Calu3 (cell line): Measurements from ENCODE around the gene CCDC170. TPM values are rescaled to one million over a fixed set of nuclear protein-coding genes. Genes with fewer than 3 reads are reported as not detected.
"Not testable (repeated sequence)": the region's sequence is repeated elsewhere in the genome, so short reads cannot be mapped to it uniquely, and the experiment has no call there.

ENCODE experiments used
- BruUV-seq: library from RNA; stranded (reverse); fragments of 400-500 nt; replicated peaks from 2 replicates; lab custom pipeline; 2021; lab: Mats Ljungman, UMichigan
- CTCF ChIA-PET: fragments of 300-600 bp; sonication (Branson Sonifier 250); formaldehyde crosslinking; loops from one replicate; lab custom pipeline; 2022; ENCODE audit warnings: antibody characterized with exemption; lab: Charles Lee
- DNase-seq: peaks from one replicate; pipeline ENCODE4 v3.0.0; 2022
- H3K27ac Mint-ChIP-seq: one replicate; pipeline ENCODE4 v1.8.0; 2022; ENCODE audit warnings: mixed read lengths; ENCODE audit not compliant: unreplicated experiment
- H3K27me3 Mint-ChIP-seq: one replicate; pipeline ENCODE4 v1.8.0; 2022; ENCODE audit warnings: mixed read lengths; ENCODE audit not compliant: unreplicated experiment
- H3K36me3 Mint-ChIP-seq: one replicate; pipeline ENCODE4 v1.8.0; 2022; ENCODE audit warnings: mild to moderate bottlenecking, moderate library complexity, mixed read lengths; ENCODE audit not compliant: insufficient read depth, unreplicated experiment
- H3K4me1 Mint-ChIP-seq: one replicate; pipeline ENCODE4 v1.8.0; 2022; ENCODE audit warnings: mild to moderate bottlenecking, low read depth, mixed read lengths; ENCODE audit not compliant: unreplicated experiment
- H3K4me3 Mint-ChIP-seq: one replicate; pipeline ENCODE4 v1.8.0; 2022; ENCODE audit warnings: mild to moderate bottlenecking, low read depth, moderate library complexity, mixed read lengths; ENCODE audit not compliant: unreplicated experiment
- H3K9me3 Mint-ChIP-seq: one replicate; pipeline ENCODE4 v1.8.0; 2022; ENCODE audit warnings: low read depth, mixed read lengths; ENCODE audit not compliant: unreplicated experiment
- CTCF ChIP-seq: fragments of 200-600 bp; IDR thresholded peaks from one replicate; pipeline ENCODE4 v1.8.0; 2022; ENCODE audit warnings: antibody characterized with exemption; ENCODE audit not compliant: unreplicated experiment
- intact Hi-C: fragments of 100-400 bp; cut with micrococcal nuclease; formaldehyde crosslinking; loops from one replicate; pipeline ENCODE4 v1.10.0; 2022; ENCODE audit not compliant: unreplicated experiment
- total RNA-seq: library from RNA; stranded (reverse); gene quantifications from 2 replicates; pipeline ENCODE4 v1.2.3, GENCODE V29; 2022

CCDC170 gene
- total RNA-seq, 1 experiment from 2014 or later: 0.26 TPM

DNA sequence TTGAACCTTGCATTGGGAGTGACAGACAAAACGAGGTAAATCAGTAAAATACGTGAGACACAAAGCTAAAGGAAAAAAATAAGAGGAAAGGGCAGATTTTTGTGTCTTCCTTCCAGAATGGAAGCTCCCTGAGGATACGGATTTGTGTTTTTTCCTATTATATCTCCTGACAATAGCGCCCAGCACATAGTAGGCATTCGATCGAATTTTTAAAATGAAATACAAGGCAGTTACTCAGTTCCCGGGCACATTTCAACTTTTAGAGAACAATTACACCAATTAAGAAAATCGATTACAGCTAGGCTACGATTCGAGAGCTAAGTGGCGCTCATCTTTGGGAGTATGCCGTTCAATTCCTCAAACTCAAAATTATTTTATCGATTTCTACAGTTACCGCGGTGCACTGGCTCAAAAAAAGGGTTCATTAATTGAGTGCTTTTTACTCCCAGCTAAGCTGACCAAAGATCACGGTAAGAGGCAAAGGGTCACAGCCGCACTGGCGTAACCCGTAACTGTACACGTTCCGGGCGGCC lies 42.3 kb upstream of the CCDC170 start:
- no peak for TF ChIP-seq CTCF
- Mint-ChIP-seq H3K36me3 (peaks cover 20% of the 10 kb centered on the region), H3K4me3 (peak overlapping the region; percentile 84), H3K4me1 (peaks cover 7% of the 10 kb centered on the region), H3K27ac (peak overlapping the region; percentile 89), H3K9me3 (no peaks in the 10 kb centered on the region), H3K27me3 (no peaks in the 10 kb centered on the region)
- no peak for DNase-seq
- CTCF ChIA-PET: no interaction called here
- intact Hi-C loops: loop anchor here (10.0 kb wide), 1 partner anchor 213 kb away; no protein-coding TSS in a partner anchor
- BruUV-seq: TSS peak; percentile 93

DNA sequence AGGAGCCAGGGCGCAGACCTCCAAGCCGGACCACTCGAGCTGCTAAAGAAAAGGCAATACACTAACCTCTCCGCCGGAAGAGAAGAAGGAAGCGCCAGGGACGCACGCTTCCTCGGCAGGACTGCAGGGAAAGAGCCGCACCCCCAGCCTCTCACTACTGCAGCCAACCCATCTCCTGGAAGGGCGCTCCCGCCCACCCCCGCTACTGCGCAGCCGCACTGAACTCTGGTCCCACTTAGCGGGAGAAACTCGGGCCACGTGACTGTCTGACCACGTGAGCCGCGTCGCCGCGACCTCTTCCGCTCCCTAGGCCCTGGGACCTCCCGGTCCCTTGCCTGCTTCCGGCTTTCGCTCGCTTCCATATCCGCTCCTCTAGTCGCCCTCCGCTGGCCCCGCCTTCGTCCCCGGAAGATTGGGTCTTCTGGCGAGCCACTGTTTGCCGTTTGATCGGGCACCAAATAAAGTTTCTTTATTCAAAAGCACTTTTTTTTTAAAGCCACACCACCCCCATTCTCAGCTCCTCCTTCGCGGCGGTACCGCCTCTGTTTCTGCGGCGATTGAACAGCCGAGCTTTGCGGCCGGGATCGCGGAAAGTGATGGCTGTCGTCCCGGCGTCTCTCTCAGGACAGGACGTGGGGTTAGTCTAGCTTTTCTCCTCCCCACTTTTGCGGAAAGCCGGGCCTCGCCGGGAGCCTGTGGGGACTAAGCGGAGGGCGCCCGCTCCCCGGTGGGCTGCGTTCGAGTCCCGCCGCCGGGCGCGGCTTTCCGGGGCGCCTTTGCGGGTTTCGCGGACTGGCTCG lies 41.7 kb upstream of the CCDC170 start, which contains the start of gene RMND1:
Gene RMND1, minus strand, starts transcription at position 177 of the 800 bp plus-strand sequence. CDS start 6,315 bp downstream, outside the sequence.
- peaks cover 20% of the 10 kb centered on the region for H3K36me3 Mint-ChIP-seq
- peak within 1 kb of the TSS; percentile 89 for H3K27ac Mint-ChIP-seq
- no peak for TF ChIP-seq CTCF
- H3K27me3 Mint-ChIP-seq: no peaks in the 10 kb centered on the region
- intact Hi-C loops: loop anchor here (10.0 kb wide), 1 partner anchor 213 kb away; no protein-coding TSS in a partner anchor
- H3K4me1 Mint-ChIP-seq: peaks cover 7% of the 10 kb centered on the region
- no peaks in the 10 kb centered on the region for H3K9me3 Mint-ChIP-seq
- CTCF ChIA-PET: interaction anchor here (0.6 kb wide), 1 partner anchor 815 kb away, joined by 3 read pairs; no protein-coding TSS in a partner anchor
- H3K4me3 Mint-ChIP-seq: peak within 1 kb of the TSS; percentile 84
- no TSS peak for BruUV-seq
- peak; percentile 96 for DNase-seq

DNA sequence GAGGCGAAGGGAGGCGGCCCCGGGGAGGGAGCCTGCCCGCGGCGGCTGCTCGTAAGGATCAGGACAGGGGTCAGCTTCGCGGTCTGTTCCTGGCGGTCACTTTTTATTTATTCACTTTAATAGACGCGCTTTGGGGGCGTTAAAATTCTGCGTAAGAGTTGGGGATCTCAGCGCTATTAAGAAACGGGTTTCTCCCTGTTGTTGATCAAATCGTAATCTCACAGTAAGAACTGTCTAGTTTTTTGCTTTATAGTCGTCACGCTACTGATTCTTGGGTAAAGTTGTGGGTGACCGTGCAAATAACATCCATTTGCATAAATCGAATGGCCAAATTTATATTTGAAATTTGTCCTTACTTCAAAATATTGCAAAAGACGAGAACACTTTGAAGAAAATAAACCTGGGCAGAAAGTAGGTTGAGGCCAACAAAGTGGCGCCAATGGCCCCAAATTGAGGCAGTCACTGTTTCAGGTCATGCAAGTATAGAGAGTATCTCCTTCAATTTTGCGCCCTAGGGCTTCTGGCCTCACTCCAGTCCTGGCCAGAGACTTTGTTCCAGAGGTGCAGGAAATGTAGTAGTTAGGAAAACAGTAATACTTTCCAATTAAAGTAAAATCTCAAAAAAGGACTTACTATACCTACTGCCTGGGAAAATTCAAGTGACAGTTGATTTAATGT lies 40.9 kb upstream of the CCDC170 start:
- intact Hi-C loops: loop anchor here (10.0 kb wide), 1 partner anchor 212 kb away; no protein-coding TSS in a partner anchor
- TSS peak; percentile 63 for BruUV-seq

GRCh38 chr6:151455751-151456398 lies 37.9 kb upstream of the CCDC170 start:
- H3K27ac Mint-ChIP-seq, H3K9me3 Mint-ChIP-seq, H3K4me1 Mint-ChIP-seq, H3K4me3 Mint-ChIP-seq, H3K27me3 Mint-ChIP-seq, CTCF ChIA-PET, BruUV-seq: not testable (repeated sequence)
- H3K36me3 Mint-ChIP-seq: peaks cover 20% of the 10 kb centered on the region
- intact Hi-C loops: loop anchor here (10.0 kb wide), 1 partner anchor 209 kb away; no protein-coding TSS in a partner anchor
- peak; percentile 25 for DNase-seq

More for the DNA sequence above, 40.9 kb upstream of the CCDC170 start:
- peaks cover 7% of the 10 kb centered on the region for H3K4me1 Mint-ChIP-seq
- TF ChIP-seq CTCF: no peak
- peak overlapping the region; percentile 89 for H3K27ac Mint-ChIP-seq
- H3K9me3 Mint-ChIP-seq: no peaks in the 10 kb centered on the region
- no peak for DNase-seq
- peaks cover 20% of the 10 kb centered on the region for H3K36me3 Mint-ChIP-seq
- H3K4me3 Mint-ChIP-seq: peak overlapping the region; percentile 84
- CTCF ChIA-PET: interaction anchor here (0.6 kb wide), 1 partner anchor 815 kb away, joined by 3 read pairs; no protein-coding TSS in a partner anchor
- H3K27me3 Mint-ChIP-seq: no peaks in the 10 kb centered on the region
